ENCODE data around the gene MIS18A.
"Not testable (repeated sequence)": the region's sequence is repeated elsewhere in the genome, so short reads cannot be mapped to it uniquely, and the experiment has no call there.

- not testable (repeated sequence) for TF ChIP-seq CTCF (IDR thresholded peaks at IDR 0.05; ENCODE audit: insufficient read depth, low read length, poor library complexity, severe bottlenecking); EZH2phosphoT487 (conservative IDR thresholded peaks at IDR 0.05; ENCODE audit: low read length)
Observed at GRCh38 chr21:32258786-32259048, 20.1 kb downstream of the MIS18A start.

Data from SU-DHL-6 (cell line).